Stimulated activated CD8-positive, alpha-beta memory T cell treated with anti-CD3 and anti-CD28 coated beads, Interleukin-4, amount 100 ng/mL, for 4 hours (primary cell): ENCODE measurements around the gene PGAP3.

Experiments
- DNase-seq, 2 donors: peaks; one replicate each; pipeline ENCODE4 v3.0.0-alpha.2; 2020; ENCODE audit warnings: low read depth in 2 of 2, low spot score in 1 of 2

The PGAP3 gene

GRCh38 chr17:39672522-39673334 lies 15.1 kb downstream of the PGAP3 start:
- DNase-seq, result no peak

- no peak for DNase-seq
Observed at GRCh38 chr17:39671651-39672521, 16.0 kb downstream of the PGAP3 start.

GRCh38 chr17:39670746-39671145 lies 17.1 kb downstream of the PGAP3 start:
- no peak for DNase-seq

- DNase-seq, result no peak
Observed at GRCh38 chr17:39669897-39670735, 17.7 kb downstream of the PGAP3 start.

- DNase-seq, result peak in 1 of 2 donors; percentile 40
Observed at GRCh38 chr17:39667945-39668924, 19.6 kb downstream of the PGAP3 start, which contains the start of gene PNMT. TSS of gene PNMT (plus strand) at chr17:39668453. CDS start at chr17:39668476, 23 bp downstream.

- no peak for DNase-seq
Observed at GRCh38 chr17:39667262-39667944, 20.5 kb downstream of the PGAP3 start.

GRCh38 chr17:39666601-39667261 lies 21.1 kb downstream of the PGAP3 start:
- DNase-seq, result no peak

- DNase-seq, result no peak
Observed at GRCh38 chr17:39666231-39666600, 21.6 kb downstream of the PGAP3 start.

GRCh38 chr17:39665642-39666224 lies 22.1 kb downstream of the PGAP3 start:
- DNase-seq, result no peak

- DNase-seq, result no peak
Observed at GRCh38 chr17:39664581-39665561, 23.0 kb downstream of the PGAP3 start, which contains the start of gene TCAP. TSS of gene TCAP (plus strand) at chr17:39665349. CDS start at chr17:39665360, 11 bp downstream.

GRCh38 chr17:39663688-39664580 lies 23.9 kb downstream of the PGAP3 start:
- DNase-seq, result no peak

GRCh38 chr17:39663340-39663687 lies 24.5 kb downstream of the PGAP3 start:
- no peak for DNase-seq

GRCh38 chr17:39662551-39663339 lies 25.1 kb downstream of the PGAP3 start:
- no peak for DNase-seq

- no peak for DNase-seq
Observed at GRCh38 chr17:39661744-39662541, 25.9 kb downstream of the PGAP3 start.
